Neuron (in vitro differentiated cells): Measurements from ENCODE around the gene CEACAM20.

ENCODE experiments used
- H2AFZ ChIP-seq: one replicate; pipeline ENCODE4 v1.6.1; 2013; ENCODE audit warnings: low read depth, mild to moderate bottlenecking, inconsistent platforms, low read length, moderate library complexity
- H3K27me3 ChIP-seq: one replicate; pipeline ENCODE4 v1.6.1; 2013; ENCODE audit warnings: low read length; ENCODE audit not compliant: insufficient read depth
- H3K36me3 ChIP-seq: one replicate; pipeline ENCODE4 v1.6.1; 2013; ENCODE audit warnings: low read length; ENCODE audit not compliant: insufficient read depth
- H3K4me1 ChIP-seq: one replicate; pipeline ENCODE4 v1.6.1; 2013; ENCODE audit warnings: low read length; ENCODE audit not compliant: insufficient read depth
- H3K4me3 ChIP-seq: 2 replicates; pipeline ENCODE4 v1.5.1; 2013; ENCODE audit warnings: mild to moderate bottlenecking, low read length, moderate library complexity
- H3K9me3 ChIP-seq: one replicate; pipeline ENCODE4 v1.6.1; 2013; ENCODE audit warnings: low read length

Gene CEACAM20

DNA sequence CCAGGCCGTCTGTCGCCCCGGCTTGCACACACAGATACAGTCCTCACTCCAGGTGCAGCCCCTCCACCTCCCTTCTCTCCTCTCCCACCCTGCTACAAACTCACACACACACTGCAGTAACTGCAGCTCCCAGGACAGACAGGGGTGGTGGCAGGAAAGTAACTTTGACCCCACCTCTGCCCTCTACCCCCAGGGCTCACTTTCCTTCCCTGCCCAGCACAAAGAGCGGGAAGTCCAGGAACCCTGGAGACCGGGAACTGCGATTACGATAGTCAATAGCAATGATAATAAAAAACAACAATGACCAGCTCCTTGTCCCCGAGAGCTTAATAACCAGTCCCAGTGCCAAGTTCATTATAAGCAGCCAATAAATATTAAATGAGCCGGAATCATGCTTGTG is at the start of gene CEACAM20:
Gene CEACAM20, minus strand, starts transcription at position 140 of the 400 bp plus-strand sequence. CDS start 166 bp downstream, outside the sequence.
- Histone ChIP-seq H3K9me3 (no peaks in the 10 kb centered on the region), H3K4me3 (no peak within 1 kb of the TSS), H3K4me1 (no peaks in the 10 kb centered on the region), H2AFZ (no peak within 1 kb of the TSS), H3K36me3 (no peaks in the 10 kb centered on the region), H3K27me3 (no peaks in the 10 kb centered on the region)

- Histone ChIP-seq H2AFZ (no peak overlapping the region), H3K9me3 (peaks cover 2% of the 10 kb centered on the region), H3K4me3 (no peak overlapping the region), H3K36me3 (no peaks in the 10 kb centered on the region), H3K27me3 (no peaks in the 10 kb centered on the region), H3K4me1 (no peaks in the 10 kb centered on the region)
These were observed 48.0 kb upstream of the CEACAM20 start for GRCh38 chr19:44577566-44577874.

- no peaks in the 10 kb centered on the region for H3K27me3 ChIP-seq
- no peaks in the 10 kb centered on the region for H3K4me1 ChIP-seq
- no peak overlapping the region for H2AFZ ChIP-seq
- no peaks in the 10 kb centered on the region for H3K36me3 ChIP-seq
- H3K9me3 ChIP-seq: peaks cover 2% of the 10 kb centered on the region
- H3K4me3 ChIP-seq: no peak overlapping the region
These were observed 47.5 kb upstream of the CEACAM20 start for GRCh38 chr19:44576843-44577565.

GRCh38 chr19:44575116-44575700 is 45.7 kb upstream of the CEACAM20 start:
- peaks cover 2% of the 10 kb centered on the region for H3K9me3 ChIP-seq
- no peak overlapping the region for H2AFZ ChIP-seq
- no peaks in the 10 kb centered on the region for H3K36me3 ChIP-seq
- H3K27me3 ChIP-seq: no peaks in the 10 kb centered on the region
- no peak overlapping the region for H3K4me3 ChIP-seq
- H3K4me1 ChIP-seq: no peaks in the 10 kb centered on the region

GRCh38 chr19:44574186-44574950 is 44.9 kb upstream of the CEACAM20 start:
- Histone ChIP-seq H3K36me3 (no peaks in the 10 kb centered on the region), H3K4me1 (no peaks in the 10 kb centered on the region), H3K27me3 (no peaks in the 10 kb centered on the region), H2AFZ (no peak overlapping the region), H3K4me3 (no peak overlapping the region), H3K9me3 (no peaks in the 10 kb centered on the region)

DNA sequence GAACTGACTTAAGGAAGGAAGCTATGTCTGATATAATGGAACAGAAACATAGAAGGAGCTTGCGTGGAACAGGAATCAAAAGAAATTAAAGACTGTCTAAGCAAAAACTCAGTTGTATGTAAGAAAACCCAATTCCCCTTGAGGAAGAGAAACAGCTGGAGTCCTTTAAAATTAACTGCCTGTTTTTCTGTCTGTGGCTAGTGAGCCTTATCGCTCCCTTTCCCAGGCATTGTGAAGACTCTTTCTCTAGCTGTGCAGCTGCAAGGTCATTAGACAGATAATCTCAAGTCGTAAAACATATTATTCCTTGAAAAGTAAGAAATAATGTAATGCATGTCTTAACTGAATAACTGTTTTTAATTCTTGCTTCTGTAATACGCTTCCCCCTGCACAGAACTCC is 44.2 kb upstream of the CEACAM20 start:
- Histone ChIP-seq H3K27me3 (no peaks in the 10 kb centered on the region), H3K4me3 (no peak overlapping the region), H2AFZ (no peak overlapping the region), H3K4me1 (no peaks in the 10 kb centered on the region), H3K36me3 (no peaks in the 10 kb centered on the region), H3K9me3 (no peaks in the 10 kb centered on the region)

GRCh38 chr19:44573183-44573582 is 43.7 kb upstream of the CEACAM20 start:
- H3K9me3 ChIP-seq: no peaks in the 10 kb centered on the region
- H3K4me3 ChIP-seq: no peak overlapping the region
- no peaks in the 10 kb centered on the region for H3K27me3 ChIP-seq
- H2AFZ ChIP-seq: no peak overlapping the region
- no peaks in the 10 kb centered on the region for H3K36me3 ChIP-seq
- H3K4me1 ChIP-seq: no peaks in the 10 kb centered on the region

- H3K27me3 ChIP-seq: peaks cover 2% of the 10 kb centered on the region
These were observed 43.1 kb upstream of the CEACAM20 start for GRCh38 chr19:44572581-44572900.

GRCh38 chr19:44571830-44572580 is 42.5 kb upstream of the CEACAM20 start:
- H3K9me3 ChIP-seq: no peaks in the 10 kb centered on the region
- H3K27me3 ChIP-seq: peaks cover 2% of the 10 kb centered on the region
- no peak overlapping the region for H2AFZ ChIP-seq
- no peak overlapping the region for H3K4me3 ChIP-seq
- no peaks in the 10 kb centered on the region for H3K36me3 ChIP-seq
- no peaks in the 10 kb centered on the region for H3K4me1 ChIP-seq

More at GRCh38 chr19:44572581-44572900, 43.1 kb upstream of the CEACAM20 start:
- H3K4me3 ChIP-seq: no peak overlapping the region
- H3K36me3 ChIP-seq: no peaks in the 10 kb centered on the region
- no peak overlapping the region for H2AFZ ChIP-seq
- no peaks in the 10 kb centered on the region for H3K9me3 ChIP-seq
- H3K4me1 ChIP-seq: no peaks in the 10 kb centered on the region

GRCh38 chr19:44570984-44571684 is 41.7 kb upstream of the CEACAM20 start:
- Histone ChIP-seq H2AFZ (no peak overlapping the region), H3K4me3 (no peak overlapping the region), H3K27me3 (peaks cover 2% of the 10 kb centered on the region), H3K9me3 (no peaks in the 10 kb centered on the region), H3K4me1 (no peaks in the 10 kb centered on the region), H3K36me3 (no peaks in the 10 kb centered on the region)

GRCh38 chr19:44570603-44570983 is 41.1 kb upstream of the CEACAM20 start:
- Histone ChIP-seq H3K4me3 (no peak overlapping the region), H3K27me3 (peaks cover 2% of the 10 kb centered on the region), H3K9me3 (no peaks in the 10 kb centered on the region), H2AFZ (no peak overlapping the region), H3K4me1 (no peaks in the 10 kb centered on the region), H3K36me3 (no peaks in the 10 kb centered on the region)

DNA sequence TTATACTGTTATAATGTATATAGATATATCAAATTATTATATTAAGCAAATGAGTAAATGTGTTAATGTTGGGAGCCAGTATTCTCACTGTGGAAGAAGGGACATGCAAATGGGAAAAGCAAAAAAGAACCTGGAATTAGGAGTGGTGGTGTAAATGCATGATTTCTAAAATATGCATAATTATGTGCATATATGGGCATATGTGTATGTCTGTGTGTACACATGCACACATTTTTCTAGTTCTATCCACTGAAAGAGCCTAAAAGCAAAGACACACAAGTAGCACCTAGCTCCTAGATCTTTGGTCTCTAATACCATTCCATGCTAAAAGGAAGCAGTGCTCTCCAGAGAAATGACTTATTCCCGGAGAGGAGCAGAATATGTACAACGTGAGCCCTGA is 38.3 kb upstream of the CEACAM20 start:
- peaks cover 2% of the 10 kb centered on the region for H3K27me3 ChIP-seq
- H3K4me3 ChIP-seq: no peak overlapping the region
- no peaks in the 10 kb centered on the region for H3K36me3 ChIP-seq
- no peaks in the 10 kb centered on the region for H3K4me1 ChIP-seq
- H2AFZ ChIP-seq: no peak overlapping the region
- no peaks in the 10 kb centered on the region for H3K9me3 ChIP-seq
